D721Med (cell line): ENCODE data around the gene ECI2.

Source experiments
- DNase-seq: peaks from one replicate; pipeline ENCODE4 v3.0.0; 2011; ENCODE audit warnings: low spot score; ENCODE audit not compliant: insufficient read length
- FAIRE-seq: peaks from 2 replicates; lab custom pipeline; 2011; peaks lifted over from hg19 to GRCh38; lab: Jason Lieb, UNC
- CTCF ChIP-seq: IDR thresholded peaks from 2 replicates; pipeline ENCODE4 v1.5.1; 2012; ENCODE audit warnings: mild to moderate bottlenecking, control low read depth; ENCODE audit not compliant: insufficient read depth; ENCODE audit errors: missing control alignments

The ECI2 gene

GRCh38 chr6:4130357-4130987, 4.9 kb downstream of the ECI2 start:
- no peak for TF ChIP-seq CTCF
- FAIRE-seq (no peak), DNase-seq (no peak)

- TF ChIP-seq CTCF: no peak
- FAIRE-seq (no peak), DNase-seq (no peak)
Observed at GRCh38 chr6:4129446-4129845, 5.9 kb downstream of the ECI2 start.

- FAIRE-seq (no peak), DNase-seq (no peak)
- TF ChIP-seq CTCF: no peak
Observed at GRCh38 chr6:4128748-4129147, 6.6 kb downstream of the ECI2 start.

GRCh38 chr6:4128072-4128471, 7.3 kb downstream of the ECI2 start:
- FAIRE-seq (no peak), DNase-seq (no peak)
- TF ChIP-seq CTCF: no peak

- DNase-seq (no peak), FAIRE-seq (no peak)
- TF ChIP-seq CTCF: no peak
Observed at GRCh38 chr6:4125933-4126864, 9.2 kb downstream of the ECI2 start.

- no peak for TF ChIP-seq CTCF
- no peak for FAIRE-seq
- DNase-seq: no peak
Observed at GRCh38 chr6:4125500-4125899, 9.9 kb downstream of the ECI2 start.

- FAIRE-seq (no peak), DNase-seq (no peak)
- no peak for TF ChIP-seq CTCF
Observed at GRCh38 chr6:4124351-4124750, 11.0 kb downstream of the ECI2 start.
